ENCODE measurements around the gene LSM3.

DNA sequence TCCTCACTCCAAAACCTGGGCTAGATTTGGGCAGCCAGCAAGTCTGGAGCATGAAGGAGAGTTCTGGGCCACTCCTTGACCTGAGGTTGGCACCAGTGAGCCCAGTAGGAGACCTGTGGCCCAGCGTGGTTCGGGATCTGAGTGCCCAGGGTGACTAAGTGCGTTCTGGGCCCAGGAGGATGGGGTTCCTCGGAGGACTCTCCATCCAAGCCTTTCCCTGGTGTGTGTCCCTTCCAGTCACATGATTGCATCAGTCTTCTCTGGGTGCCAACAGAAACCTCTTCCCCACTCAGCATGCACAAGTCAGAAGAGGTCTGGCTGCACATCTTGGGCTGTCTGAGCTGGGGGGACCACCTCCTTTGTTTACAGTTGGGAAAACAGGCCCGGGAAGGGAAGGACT, 38.8 kb upstream of the LSM3 start:
- TF ChIP-seq CTCF (IDR thresholded peaks at IDR 0.05) (no peak), POLR2A (IDR thresholded peaks at IDR 0.05) (no peak), EP300 (IDR thresholded peaks at IDR 0.05) (no peak)

All from ovary (tissue), 3 donors.